GM12801 (cell line): ENCODE measurements around the gene ANGPTL3.

Source experiments
- CTCF ChIP-seq: IDR thresholded peaks from one replicate; pipeline ENCODE4 v1.5.1; 2011; ENCODE audit warnings: control low read depth; ENCODE audit not compliant: insufficient read length; ENCODE audit errors: extremely low read depth

Gene ANGPTL3

GRCh38 chr1:62643283-62643682, 46.0 kb downstream of the ANGPTL3 start:
- TF ChIP-seq CTCF: no peak

DNA sequence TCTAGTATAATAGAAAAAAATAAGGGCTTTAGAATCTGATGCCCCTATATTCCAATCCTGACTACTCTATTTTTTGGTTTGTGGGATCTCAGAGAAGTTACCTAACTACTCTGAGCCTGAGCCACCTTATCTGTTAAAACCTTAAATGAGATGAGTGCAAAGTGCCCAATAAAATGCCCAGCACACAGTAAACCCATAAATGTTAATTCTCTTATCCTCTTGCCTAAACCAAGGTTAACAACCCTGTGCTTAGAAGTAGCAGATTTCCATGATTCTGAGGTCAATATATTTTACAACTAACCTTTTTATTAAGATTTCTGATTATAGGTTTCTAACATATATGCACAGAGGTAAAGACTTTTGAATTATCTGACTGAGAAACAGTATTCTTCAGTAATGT, 55.1 kb downstream of the ANGPTL3 start:
- TF ChIP-seq CTCF: no peak

- no peak for TF ChIP-seq CTCF
Measured at GRCh38 chr1:62654744-62655143, 57.4 kb downstream of the ANGPTL3 start.
